ENCODE measurements around the gene SLC19A1. TPM values are rescaled to one million over a fixed set of nuclear protein-coding genes. Genes with fewer than 3 reads are reported as not detected.
A peak's percentile ranks its signal among the peaks of the same experiment; 100 is the strongest.

The SLC19A1 gene
- total RNA-seq, 1 donor from 2014 or later: 6.5 TPM

DNA sequence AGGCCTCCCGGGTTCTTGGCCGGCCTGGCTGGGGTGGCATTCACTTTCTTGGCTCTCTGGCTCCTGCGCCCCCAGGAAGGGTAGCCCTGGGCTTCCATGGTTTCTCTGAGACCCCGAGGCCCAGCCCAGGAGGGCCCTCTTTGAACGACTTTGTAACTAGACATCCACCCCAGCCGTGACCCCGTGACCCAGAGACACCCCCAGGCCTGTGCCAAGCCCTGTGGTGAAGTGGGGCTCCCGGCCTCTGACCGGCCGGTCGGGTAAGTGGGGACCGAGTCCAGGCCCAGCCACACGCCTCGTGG lies 73.3 kb downstream of the SLC19A1 start:
- Mint-ChIP-seq H3K4me3 (ENCODE audit: unreplicated experiment) (no peak overlapping the region), H3K9me3 (ENCODE audit: low read depth) (no peaks in the 10 kb centered on the region), H3K27ac (ENCODE audit: unreplicated experiment) (no peak overlapping the region), H3K4me1 (ENCODE audit: low read depth) (peaks cover 41% of the 10 kb centered on the region), H3K27me3 (ENCODE audit: low read depth) (no peaks in the 10 kb centered on the region), H3K36me3 (ENCODE audit: low read depth) (peaks cover 6% of the 10 kb centered on the region)
- peak; percentile 83 for DNase-seq (ENCODE audit: low spot score)
- TF ChIP-seq, protein P1, sequence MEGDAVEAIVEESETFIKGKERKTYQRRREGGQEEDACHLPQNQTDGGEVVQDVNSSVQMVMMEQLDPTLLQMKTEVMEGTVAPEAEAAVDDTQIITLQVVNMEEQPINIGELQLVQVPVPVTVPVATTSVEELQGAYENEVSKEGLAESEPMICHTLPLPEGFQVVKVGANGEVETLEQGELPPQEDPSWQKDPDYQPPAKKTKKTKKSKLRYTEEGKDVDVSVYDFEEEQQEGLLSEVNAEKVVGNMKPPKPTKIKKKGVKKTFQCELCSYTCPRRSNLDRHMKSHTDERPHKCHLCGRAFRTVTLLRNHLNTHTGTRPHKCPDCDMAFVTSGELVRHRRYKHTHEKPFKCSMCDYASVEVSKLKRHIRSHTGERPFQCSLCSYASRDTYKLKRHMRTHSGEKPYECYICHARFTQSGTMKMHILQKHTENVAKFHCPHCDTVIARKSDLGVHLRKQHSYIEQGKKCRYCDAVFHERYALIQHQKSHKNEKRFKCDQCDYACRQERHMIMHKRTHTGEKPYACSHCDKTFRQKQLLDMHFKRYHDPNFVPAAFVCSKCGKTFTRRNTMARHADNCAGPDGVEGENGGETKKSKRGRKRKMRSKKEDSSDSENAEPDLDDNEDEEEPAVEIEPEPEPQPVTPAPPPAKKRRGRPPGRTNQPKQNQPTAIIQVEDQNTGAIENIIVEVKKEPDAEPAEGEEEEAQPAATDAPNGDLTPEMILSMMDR (IDR thresholded peaks at IDR 0.05): no peak

GRCh38 chr21:45468051-45468970 lies 73.9 kb downstream of the SLC19A1 start:
- Mint-ChIP-seq H3K27me3 (ENCODE audit: low read depth) (no peaks in the 10 kb centered on the region), H3K36me3 (ENCODE audit: low read depth) (peaks cover 6% of the 10 kb centered on the region), H3K4me3 (ENCODE audit: unreplicated experiment) (no peak overlapping the region), H3K27ac (ENCODE audit: unreplicated experiment) (no peak overlapping the region), H3K9me3 (ENCODE audit: low read depth) (no peaks in the 10 kb centered on the region), H3K4me1 (ENCODE audit: low read depth) (peaks cover 40% of the 10 kb centered on the region)
- TF ChIP-seq, protein P1 (IDR thresholded peaks at IDR 0.05): no peak
- DNase-seq (ENCODE audit: low spot score): peak; percentile 90

- Mint-ChIP-seq H3K27me3 (ENCODE audit: low read depth) (no peaks in the 10 kb centered on the region), H3K9me3 (ENCODE audit: low read depth) (peaks cover 6% of the 10 kb centered on the region), H3K36me3 (ENCODE audit: low read depth) (peaks cover 12% of the 10 kb centered on the region), H3K4me3 (ENCODE audit: unreplicated experiment) (no peak overlapping the region), H3K4me1 (ENCODE audit: low read depth) (peaks cover 38% of the 10 kb centered on the region), H3K27ac (ENCODE audit: unreplicated experiment) (no peak overlapping the region)
- DNase-seq (ENCODE audit: low spot score): peak; percentile 89
- TF ChIP-seq, protein P1 (IDR thresholded peaks at IDR 0.05): no peak
Measured at GRCh38 chr21:45467221-45467779, 74.9 kb downstream of the SLC19A1 start.

DNA sequence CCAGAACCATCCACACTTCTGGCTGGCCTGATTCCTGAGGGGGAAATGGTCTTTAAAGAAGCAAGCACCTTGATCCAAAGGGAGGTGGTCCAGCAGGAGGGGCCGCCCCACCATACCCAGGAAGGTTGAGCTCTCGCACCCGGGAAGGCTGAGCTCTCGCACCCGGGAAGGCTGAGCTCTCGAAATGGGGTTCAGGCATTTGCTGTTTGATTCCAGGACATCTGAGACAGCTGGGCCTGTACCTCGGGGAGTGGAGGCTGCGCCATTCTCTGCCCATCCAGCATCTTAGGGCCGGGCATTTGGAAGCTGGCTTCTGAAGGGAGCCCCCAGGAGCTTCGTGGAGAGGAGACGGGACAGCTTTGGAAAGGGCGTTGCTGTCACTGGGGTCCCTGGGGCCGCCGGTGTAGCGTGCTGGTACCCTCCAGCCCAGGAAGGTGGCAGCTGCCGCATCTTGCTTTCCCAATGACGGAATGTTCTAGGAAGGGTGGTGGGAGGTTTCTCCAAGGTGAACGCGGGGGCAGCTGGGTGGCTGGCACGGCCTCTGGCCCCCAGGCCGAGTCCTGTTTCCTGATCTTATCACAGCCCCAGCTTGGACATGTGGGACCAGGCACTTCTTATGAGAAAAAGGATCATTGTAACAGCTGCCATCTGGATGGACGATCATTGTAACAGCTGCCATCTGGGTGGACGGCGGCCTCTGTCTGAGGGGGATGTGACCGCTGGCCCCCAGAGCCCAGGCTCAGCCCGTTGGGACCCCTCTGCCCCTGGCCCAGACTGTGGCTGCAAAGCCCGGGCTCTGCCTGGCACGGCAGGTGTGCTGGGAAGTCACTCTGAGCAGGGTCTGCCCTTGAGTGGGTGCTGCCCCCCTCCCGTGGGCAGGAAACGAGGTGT lies 75.7 kb downstream of the SLC19A1 start:
- H3K4me3 Mint-ChIP-seq (ENCODE audit: unreplicated experiment): no peak overlapping the region
- H3K27ac Mint-ChIP-seq (ENCODE audit: unreplicated experiment): no peak overlapping the region
- H3K36me3 Mint-ChIP-seq (ENCODE audit: low read depth): peaks cover 18% of the 10 kb centered on the region

More for the DNA sequence above, 75.7 kb downstream of the SLC19A1 start:
- Mint-ChIP-seq H3K4me1 (ENCODE audit: low read depth) (peaks cover 33% of the 10 kb centered on the region), H3K27me3 (ENCODE audit: low read depth) (no peaks in the 10 kb centered on the region), H3K9me3 (ENCODE audit: low read depth) (peaks cover 14% of the 10 kb centered on the region)
- TF ChIP-seq, protein P1 (IDR thresholded peaks at IDR 0.05): no peak
- peak; percentile 86 for DNase-seq (ENCODE audit: low spot score)
